HCT116 (cell line): ENCODE measurements around the gene GALNT15. TPM values are rescaled to one million over a fixed set of nuclear protein-coding genes. Genes with fewer than 3 reads are reported as not detected.

Experiments
- ATAC-seq: fragments of 200-7000 bp; cut with Tn5 transposase; 2 replicates; pipeline ENCODE4 v1.9.1; 2020; ENCODE audit warnings: mild to moderate bottlenecking, moderate library complexity
- BruUV-seq: library from RNA; stranded (reverse); fragments of 400-500 nt; replicated peaks from 2 replicates; lab custom pipeline; 2021; lab: Mats Ljungman, UMichigan
- CTCF ChIA-PET: fragments of 300-600 bp; sonication (Branson Sonifier 250); formaldehyde crosslinking; loops from one replicate; lab custom pipeline; 2021; ENCODE audit warnings: antibody characterized with exemption; lab: Charles Lee
- POLR2A ChIA-PET: fragments of 300-600, 350-600 bp; sonication (Branson Sonifier 250); formaldehyde crosslinking; loops from one replicate; lab custom pipeline; 2021; ENCODE audit warnings: antibody characterized with exemption; lab: Charles Lee
- RAD21 ChIA-PET, 2 experiments: fragments of 300-600 bp; sonication (Branson Sonifier 250); formaldehyde crosslinking; loops; one replicate each; lab custom pipeline; 2023; ENCODE audit warnings: low total read pairs in 2 of 2; ENCODE audit not compliant: uncharacterized antibody in 2 of 2, unreplicated experiment in 2 of 2, low non-redundant PET in 1 of 2; lab: Charles Lee
- DNase-seq: peaks from one replicate; pipeline ENCODE4 v3.0.0-alpha.2; 2010; ENCODE audit warnings: low read depth, low spot score
- H2AFZ ChIP-seq: fragments of 200-600 bp; shearing (Covaris generic), sonication (generic); 2 replicates; pipeline ENCODE4 v1.6.1; 2017; ENCODE audit warnings: low read depth, mixed run types, mixed read lengths, antibody characterized with exemption, low read length; ENCODE audit not compliant: poor library complexity, severe bottlenecking
- H3K27ac ChIP-seq: 2 replicates; pipeline ENCODE4 v1.5.1; 2012; ENCODE audit warnings: low read depth, low read length
- H3K27me3 ChIP-seq: fragments of 200-600 bp; sonication (generic); 2 replicates; pipeline ENCODE4 v1.6.1; 2016; ENCODE audit warnings: mixed run types, low read length, mixed read lengths; ENCODE audit not compliant: insufficient read depth
- H3K36me3 ChIP-seq, 2 experiments: fragments of 200-500 bp in 1 of 2; fragments of 200-600 bp in 1 of 2; sonication (Bioruptor generic) in 1 of 2; sonication (generic) in 1 of 2; 2 replicates each; pipeline versions ENCODE4 v1.5.1 to v1.6.1; 2014 to 2016; ENCODE audit warnings: low read length in 2 of 2, inconsistent platforms in 1 of 2, mixed read lengths in 1 of 2, mixed run types in 1 of 2; ENCODE audit not compliant: insufficient read depth in 2 of 2, control insufficient read depth in 1 of 2
- H3K4me1 ChIP-seq, 2 experiments: fragments of 200-600 bp in 1 of 2; sonication (generic) in 1 of 2; 2 replicates each; pipeline versions ENCODE4 v1.5.1 to v1.6.1; 2012 to 2017; ENCODE audit warnings: low read length in 2 of 2, inconsistent platforms in 1 of 2, mild to moderate bottlenecking in 1 of 2, mixed read lengths in 1 of 2, mixed run types in 1 of 2, moderate library complexity in 1 of 2; ENCODE audit not compliant: insufficient read depth in 2 of 2, control insufficient read depth in 1 of 2
- H3K4me2 ChIP-seq: fragments of 200-600 bp; sonication (generic); 2 replicates; pipeline ENCODE4 v1.6.1; 2017; ENCODE audit warnings: mixed run types, low read length, mixed read lengths
- H3K4me3 ChIP-seq, 2 experiments: fragments of 200-600 bp in 1 of 2; sonication (generic) in 1 of 2; replicated peaks in 1 of 2; 2 replicates each; pipeline ENCODE4 v1.5.1; 2011 to 2016; ENCODE audit warnings: low read length in 2 of 2, control low read depth in 1 of 2, low read depth in 1 of 2, mild to moderate bottlenecking in 1 of 2, mixed read lengths in 1 of 2, mixed run types in 1 of 2
- H3K79me2 ChIP-seq: fragments of 200-600 bp; sonication (generic); 2 replicates; pipeline ENCODE4 v1.6.1; 2017; ENCODE audit warnings: mild to moderate bottlenecking, mixed run types, low read length, moderate library complexity, mixed read lengths; ENCODE audit not compliant: insufficient read depth
- H3K9ac ChIP-seq: fragments of 200-600 bp; sonication (generic); 2 replicates; pipeline ENCODE4 v1.6.1; 2016; ENCODE audit warnings: low read length, mixed read lengths
- H3K9me2 ChIP-seq: fragments of 200-600 bp; sonication (generic), shearing (Covaris generic); 2 replicates; pipeline ENCODE4 v1.6.1; 2017; ENCODE audit warnings: mixed run types, mild to moderate bottlenecking, moderate library complexity; ENCODE audit not compliant: insufficient read depth
- H3K9me3 ChIP-seq, 2 experiments: fragments of 200-500 bp in 1 of 2; fragments of 200-600 bp in 1 of 2; sonication (Bioruptor generic) in 1 of 2; sonication (generic) in 1 of 2; 2 replicates each; pipeline ENCODE4 v1.6.1; 2014 to 2017; ENCODE audit warnings: low read length in 2 of 2, mixed read lengths in 2 of 2, inconsistent platforms in 1 of 2, low read depth in 1 of 2, mild to moderate bottlenecking in 1 of 2, mixed run types in 1 of 2, moderate library complexity in 1 of 2; ENCODE audit not compliant: control insufficient read depth in 1 of 2, insufficient read depth in 1 of 2
- H4K20me1 ChIP-seq: fragments of 200-600 bp; sonication (generic), shearing (Covaris generic); 2 replicates; pipeline ENCODE4 v1.6.1; 2017; ENCODE audit warnings: mixed run types, mild to moderate bottlenecking, moderate library complexity; ENCODE audit not compliant: insufficient read depth
- CBX3 ChIP-seq: IDR thresholded peaks from 2 replicates; pipeline ENCODE4 v1.6.1; 2012; ENCODE audit warnings: low read depth
- CEBPB ChIP-seq: IDR thresholded peaks from 2 replicates; pipeline ENCODE4 v1.6.1; 2012; ENCODE audit warnings: low read depth
- CTCF ChIP-seq, 3 experiments: fragments of 200-600 bp in 1 of 3; sonication (generic) in 1 of 3; IDR thresholded peaks in 2 of 3; conservative IDR thresholded peaks in 1 of 3; 2 replicates each; pipeline ENCODE4 v1.5.1; 2012 to 2017; ENCODE audit warnings: low read depth in 2 of 3, low read length in 2 of 3, antibody characterized with exemption in 1 of 3, borderline replicate concordance in 1 of 3, control low read depth in 1 of 3, mild to moderate bottlenecking in 1 of 3, mixed read lengths in 1 of 3, mixed run types in 1 of 3, moderate library complexity in 1 of 3; ENCODE audit not compliant: insufficient read depth in 1 of 3
- ELF1 ChIP-seq: IDR thresholded peaks from 2 replicates; pipeline ENCODE4 v1.6.1; 2012; ENCODE audit warnings: low read depth, borderline replicate concordance
- EZH2 ChIP-seq: fragments of 200-600 bp; sonication (generic); IDR thresholded peaks from 2 replicates; pipeline ENCODE4 v1.6.1; 2017; ENCODE audit warnings: antibody characterized with exemption, mixed run types
- POLR2AphosphoS5 ChIP-seq: IDR thresholded peaks from 2 replicates; pipeline ENCODE4 v1.6.1; 2011; ENCODE audit warnings: mild to moderate bottlenecking, low read depth, low read length, moderate library complexity
- RAD21 ChIP-seq: IDR thresholded peaks from 2 replicates; pipeline ENCODE4 v1.6.1; 2012; ENCODE audit warnings: low read depth, mild to moderate bottlenecking
- REST ChIP-seq: IDR thresholded peaks from 2 replicates; pipeline ENCODE4 v1.6.1; 2012; ENCODE audit warnings: low read depth
- SIN3A ChIP-seq: IDR thresholded peaks from 2 replicates; pipeline ENCODE4 v1.6.1; 2012; ENCODE audit warnings: low read depth
- TCF7L2 ChIP-seq: IDR thresholded peaks from 2 replicates; pipeline ENCODE4 v1.7.0; 2011; ENCODE audit warnings: borderline replicate concordance, inconsistent platforms; ENCODE audit not compliant: insufficient read depth, insufficient read length; ENCODE audit errors: extremely low read depth
- YY1 ChIP-seq: IDR thresholded peaks from 2 replicates; pipeline ENCODE4 v1.6.1; 2011; ENCODE audit warnings: low read length, low read depth, moderate library complexity, mild to moderate bottlenecking; ENCODE audit not compliant: insufficient replicate concordance; ENCODE audit errors: extremely low read depth
- ZFX ChIP-seq: fragments of 450-650 bp; IDR thresholded peaks from 2 replicates; pipeline ENCODE4 v1.6.1; 2017
- ZNF274 ChIP-seq: fragments of 200-500 bp; sonication (Bioruptor generic); IDR thresholded peaks from 2 replicates; pipeline ENCODE4 v1.6.1; 2014; ENCODE audit warnings: mild to moderate bottlenecking, low read depth, low read length, inconsistent platforms
- intact Hi-C: fragments of 100-400 bp; cut with micrococcal nuclease; formaldehyde crosslinking; loops from 2 replicates; pipeline ENCODE4 v1.10.0; 2022
- total RNA-seq: library from RNA; stranded (reverse); gene quantifications from one replicate; pipeline ENCODE4 v1.2.1, GENCODE V29; 2021; ENCODE audit not compliant: unreplicated experiment
- TF ChIP-seq, protein P1 (sequence below): IDR thresholded peaks from 2 replicates; pipeline ENCODE4 v1.6.1; 2012

GALNT15 gene
- total RNA-seq, 1 experiment from 2014 or later = 0.05 TPM

DNA sequence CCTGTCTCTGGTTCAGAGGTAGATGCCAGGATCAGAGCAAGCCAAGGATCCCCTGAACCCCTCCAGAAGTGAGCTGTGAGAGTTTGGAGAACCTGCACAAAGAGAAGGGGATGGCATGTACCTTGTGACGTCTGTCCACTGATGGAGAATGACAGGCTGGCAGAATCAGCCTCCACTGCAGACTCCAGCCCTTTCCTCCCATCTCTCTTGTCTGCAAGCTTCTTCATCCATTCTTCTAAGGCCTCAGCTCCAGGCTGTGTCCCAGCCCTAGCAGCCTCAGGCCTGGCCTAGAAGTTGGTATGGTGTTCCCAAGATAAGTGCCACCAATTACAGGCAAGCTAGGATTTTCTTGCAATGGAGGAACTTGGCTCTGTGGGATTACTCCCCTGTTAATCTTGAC, 8.6 kb downstream of the GALNT15 start:
- ATAC-seq = no peak
- no peaks in the 10 kb centered on the region for H4K20me1 ChIP-seq
- RAD21 ChIA-PET = no interaction called here
- H3K4me1 ChIP-seq = peaks cover 0 to 7% of the 10 kb centered on the region in 2 experiments; a peak in 1 of 4 replicates
- H3K4me2 ChIP-seq = no peak overlapping the region
- H2AFZ ChIP-seq = no peak overlapping the region
- H3K4me3 ChIP-seq = no peak overlapping the region
- BruUV-seq = no TSS peak
- no peaks in the 10 kb centered on the region for H3K27me3 ChIP-seq
- TF ChIP-seq ZFX (no peak), ZNF274 (no peak), RAD21 (no peak), TCF7L2 (no peak), POLR2AphosphoS5 (no peak)
- no peak overlapping the region for H3K27ac ChIP-seq
- H3K9me3 ChIP-seq = no peaks in the 10 kb centered on the region
- H3K9ac ChIP-seq = no peak overlapping the region
- intact Hi-C loops = loop anchor here (10.0 kb wide), 1 partner anchor 978 kb away; the partner anchor contains the start of gene CAPN7
- CTCF ChIA-PET = no interaction called here
- H3K79me2 ChIP-seq = no peaks in the 10 kb centered on the region
- no peaks in the 10 kb centered on the region for H3K36me3 ChIP-seq
- DNase-seq = no peak
- POLR2A ChIA-PET = no interaction called here
- no peaks in the 10 kb centered on the region for H3K9me2 ChIP-seq

DNA sequence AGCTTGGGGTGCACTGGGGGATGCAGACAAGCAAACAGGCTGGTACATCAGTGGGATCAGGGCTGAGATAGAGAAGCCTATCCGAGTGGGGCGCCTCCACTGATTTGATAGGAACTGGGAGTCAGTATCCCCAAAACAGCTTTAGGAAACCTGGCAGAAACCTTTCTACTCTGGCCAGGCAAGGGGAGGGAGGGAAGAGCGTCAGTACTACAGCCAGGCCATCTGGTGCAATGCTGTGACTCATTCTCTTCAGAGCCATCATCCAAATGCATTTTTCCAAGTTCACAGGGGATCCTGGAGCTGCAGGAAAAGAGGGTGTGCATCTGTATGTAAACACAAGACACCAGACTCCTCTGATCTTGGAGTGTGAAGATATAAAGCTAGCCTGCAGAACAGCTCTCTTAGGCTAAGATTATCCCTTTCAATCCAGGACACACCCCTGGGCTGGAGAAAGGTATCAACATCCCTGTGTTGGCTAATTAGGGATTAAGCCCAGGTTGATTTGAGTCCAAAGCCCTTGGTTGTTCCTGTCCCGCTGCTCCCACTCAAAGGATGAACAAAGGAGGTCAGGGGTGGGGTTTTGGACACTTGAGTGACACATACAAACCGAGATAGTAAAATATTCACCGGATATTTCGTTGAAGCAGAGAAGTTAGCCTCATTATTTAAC, 9.3 kb downstream of the GALNT15 start:
- no peak for ATAC-seq
- Histone ChIP-seq H2AFZ (no peak overlapping the region), H3K27ac (no peak overlapping the region), H3K9me2 (no peaks in the 10 kb centered on the region), H3K27me3 (no peaks in the 10 kb centered on the region), H3K9me3 (no peaks in the 10 kb centered on the region), H4K20me1 (no peaks in the 10 kb centered on the region), H3K9ac (no peak overlapping the region), H3K4me3 (no peak overlapping the region), H3K4me2 (no peak overlapping the region), H3K79me2 (no peaks in the 10 kb centered on the region), H3K36me3 (no peaks in the 10 kb centered on the region), H3K4me1 (peaks cover 0 to 1% of the 10 kb centered on the region in 2 experiments; a peak in 1 of 4 replicates)
- intact Hi-C loops = loop anchor here (10.0 kb wide), 1 partner anchor 979 kb away; the partner anchor contains the start of gene CAPN7
- BruUV-seq = no TSS peak
- ChIA-PET RAD21 (no interaction called here), CTCF (no interaction called here), POLR2A (no interaction called here)
- no peak for DNase-seq
- TF ChIP-seq ELF1 (no peak), REST (no peak), CTCF (IDR thresholded peaks at IDR 0.05 in 2 of 3, conservative IDR thresholded peaks at IDR 0.05 in 1 of 3; ENCODE audit: borderline replicate concordance in 1 of 3, insufficient read depth in 1 of 3, low read depth in 2 of 3, low read length in 2 of 3) (no peak), CBX3 (no peak), SIN3A (no peak), TCF7L2 (no peak), EZH2 (no peak), POLR2AphosphoS5 (no peak), YY1 (no peak), CEBPB (no peak)
- TF ChIP-seq, protein P1, sequence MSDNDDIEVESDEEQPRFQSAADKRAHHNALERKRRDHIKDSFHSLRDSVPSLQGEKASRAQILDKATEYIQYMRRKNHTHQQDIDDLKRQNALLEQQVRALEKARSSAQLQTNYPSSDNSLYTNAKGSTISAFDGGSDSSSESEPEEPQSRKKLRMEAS = no peak
